ENCODE results near the gene SCN1B. TPM values are rescaled to one million over a fixed set of nuclear protein-coding genes. Genes with fewer than 3 reads are reported as not detected.
A peak's percentile ranks its signal among the peaks of the same experiment; 100 is the strongest.
"Not testable (repeated sequence)": the region's sequence is repeated elsewhere in the genome, so short reads cannot be mapped to it uniquely, and the experiment has no call there.

Gene SCN1B
- 1.2 and 2.3 TPM in 2 replicates for total RNA-seq (2014; rRNA removed; shearing (Covaris generic))

GRCh38 chr19:35030257-35031071 is at the start of gene SCN1B:
SCN1B (plus strand) TSS chr19:35030470; CDS start chr19:35030821, 351 bp downstream.
- DNase-seq, result peak; percentile 67 to 73
- no peaks in the 10 kb centered on the region for H3K27me3 ChIP-seq
- H3K4me1 ChIP-seq, result no peaks in the 10 kb centered on the region
- H3K4me3 ChIP-seq, result peak within 1 kb of the TSS; percentile 58
- H3K9me3 ChIP-seq (replicated peaks), result no peaks in the 10 kb centered on the region
- peaks cover 12% of the 10 kb centered on the region for H3K36me3 ChIP-seq
- no peak within 1 kb of the TSS for H3K27ac ChIP-seq

DNA sequence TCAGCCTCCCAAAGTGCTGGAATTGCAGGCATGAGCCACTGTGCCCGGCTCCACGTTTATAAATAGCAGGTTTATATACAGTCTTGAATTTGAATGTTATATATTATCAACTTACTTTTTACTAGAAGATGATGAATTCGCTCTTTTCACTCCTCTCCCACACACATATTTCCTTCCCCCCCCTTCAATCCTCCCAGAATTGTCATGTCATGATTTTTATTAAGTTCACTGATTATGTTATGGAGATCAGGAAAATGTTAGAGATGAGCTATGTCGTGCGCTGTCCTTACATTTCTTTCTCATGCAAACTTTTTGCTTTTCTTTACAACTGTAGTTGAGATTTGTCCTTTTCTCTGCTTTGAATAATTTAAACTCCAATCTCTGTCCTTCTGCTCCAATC is 48.0 kb upstream of the SCN1B start:
- Histone ChIP-seq H3K27me3 (no peaks in the 10 kb centered on the region), H3K27ac (no peak overlapping the region), H3K36me3 (no peaks in the 10 kb centered on the region), H3K4me1 (no peaks in the 10 kb centered on the region), H3K4me3 (no peak overlapping the region), H3K9me3 (replicated peaks) (no peaks in the 10 kb centered on the region; the same call in 1 of the 2 replicates)
- no peak for DNase-seq

DNA sequence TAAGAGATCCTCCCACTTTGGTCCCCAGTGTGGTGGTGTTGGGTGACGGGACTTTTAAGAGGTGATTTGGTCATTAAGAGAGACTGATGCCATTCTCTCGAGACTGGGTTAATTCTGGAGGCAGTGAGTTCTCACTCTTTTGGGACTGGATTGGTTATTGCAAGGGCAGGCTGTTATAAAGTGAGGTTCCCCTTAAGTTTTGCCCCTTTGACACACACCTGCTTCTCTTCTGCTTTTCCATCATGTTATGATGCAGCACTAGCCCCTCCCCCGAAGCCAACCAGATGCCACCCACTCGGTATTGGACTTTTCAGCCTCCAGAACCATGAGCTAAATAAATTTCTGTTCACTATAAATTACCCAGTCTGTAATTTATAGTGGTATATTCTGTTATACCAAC is 46.5 kb upstream of the SCN1B start:
- no peak overlapping the region for H3K4me3 ChIP-seq
- H3K9me3 ChIP-seq (replicated peaks), result no peaks in the 10 kb centered on the region
- H3K4me1 ChIP-seq, result no peaks in the 10 kb centered on the region
- no peak overlapping the region for H3K27ac ChIP-seq
- DNase-seq, result no peak
- no peaks in the 10 kb centered on the region for H3K27me3 ChIP-seq
- H3K36me3 ChIP-seq, result no peaks in the 10 kb centered on the region

DNA sequence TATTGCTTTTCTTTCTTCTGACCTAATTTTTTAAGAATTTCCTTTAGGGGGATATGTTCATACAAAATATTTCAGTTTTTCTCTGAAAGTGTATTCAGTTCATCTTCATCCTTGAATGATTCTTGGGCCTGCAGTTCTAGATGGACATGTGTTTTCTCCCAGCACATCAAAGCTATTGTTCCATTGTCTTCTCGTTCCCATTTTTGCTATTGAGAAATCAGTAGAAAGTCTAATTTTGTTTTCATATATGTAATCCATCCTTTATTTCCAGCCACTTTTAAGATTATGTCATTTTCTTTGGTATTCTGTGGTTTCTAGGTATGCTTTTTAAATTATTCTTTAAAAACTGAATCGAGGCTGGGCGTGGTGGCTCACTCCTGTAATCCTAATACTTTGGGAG is 46.0 kb upstream of the SCN1B start:
- H3K4me3 ChIP-seq, result no peak overlapping the region
- no peaks in the 10 kb centered on the region for H3K9me3 ChIP-seq (replicated peaks)
- H3K27ac ChIP-seq, result no peak overlapping the region
- no peaks in the 10 kb centered on the region for H3K36me3 ChIP-seq
- no peak for DNase-seq
- no peaks in the 10 kb centered on the region for H3K27me3 ChIP-seq
- H3K4me1 ChIP-seq, result no peaks in the 10 kb centered on the region

GRCh38 chr19:34985249-34986022 is 44.8 kb upstream of the SCN1B start:
- no peaks in the 10 kb centered on the region for H3K27me3 ChIP-seq
- no peak for DNase-seq
- no peaks in the 10 kb centered on the region for H3K9me3 ChIP-seq (replicated peaks)
- no peaks in the 10 kb centered on the region for H3K36me3 ChIP-seq
- H3K27ac ChIP-seq, result no peak overlapping the region
- H3K4me3 ChIP-seq, result no peak overlapping the region
- no peaks in the 10 kb centered on the region for H3K4me1 ChIP-seq

DNA sequence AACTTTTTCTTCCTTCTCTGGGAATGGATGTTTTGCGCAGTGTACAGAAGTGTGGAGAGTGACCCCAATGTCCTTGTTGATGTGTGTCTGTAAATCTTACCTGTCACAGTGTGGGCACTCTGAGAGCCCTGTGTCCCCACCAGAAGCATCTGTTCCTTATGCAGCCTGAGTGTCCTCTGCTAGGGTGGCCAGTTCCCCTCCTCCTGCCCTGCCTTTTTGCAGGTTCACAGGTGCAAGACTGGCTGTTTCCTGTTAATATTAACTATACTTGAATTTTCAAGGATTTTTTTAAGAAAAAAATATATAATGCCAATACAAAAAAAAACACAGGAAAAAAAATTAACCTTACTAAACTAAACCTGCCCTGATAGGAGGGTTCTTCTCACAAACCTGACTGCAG is 42.2 kb upstream of the SCN1B start:
- DNase-seq, result no peak
- no peaks in the 10 kb centered on the region for H3K4me1 ChIP-seq
- no peaks in the 10 kb centered on the region for H3K36me3 ChIP-seq
- no peaks in the 10 kb centered on the region for H3K9me3 ChIP-seq (replicated peaks)
- no peaks in the 10 kb centered on the region for H3K27me3 ChIP-seq
- H3K27ac ChIP-seq, result no peak overlapping the region
- no peak overlapping the region for H3K4me3 ChIP-seq

- Histone ChIP-seq H3K4me3 (no peak overlapping the region), H3K4me1 (no peaks in the 10 kb centered on the region), H3K27me3 (no peaks in the 10 kb centered on the region), H3K9me3 (replicated peaks) (no peaks in the 10 kb centered on the region), H3K27ac (no peak overlapping the region), H3K36me3 (no peaks in the 10 kb centered on the region)
- no peak for DNase-seq
Observed at GRCh38 chr19:34989298-34989697, 41.0 kb upstream of the SCN1B start.

GRCh38 chr19:34990578-34991192 is 39.6 kb upstream of the SCN1B start:
- Histone ChIP-seq H3K27ac (no peak overlapping the region), H3K36me3 (no peaks in the 10 kb centered on the region), H3K27me3 (no peaks in the 10 kb centered on the region), H3K4me1 (no peaks in the 10 kb centered on the region), H3K4me3 (no peak overlapping the region), H3K9me3 (replicated peaks) (no peaks in the 10 kb centered on the region)
- no peak for DNase-seq

GRCh38 chr19:34991542-34992333 is 38.5 kb upstream of the SCN1B start:
- Histone ChIP-seq H3K36me3 (no peaks in the 10 kb centered on the region), H3K4me1 (no peaks in the 10 kb centered on the region), H3K4me3 (no peak overlapping the region), H3K27ac (no peak overlapping the region), H3K27me3 (no peaks in the 10 kb centered on the region), H3K9me3 (replicated peaks) (no peaks in the 10 kb centered on the region)
- no peak for DNase-seq

DNA sequence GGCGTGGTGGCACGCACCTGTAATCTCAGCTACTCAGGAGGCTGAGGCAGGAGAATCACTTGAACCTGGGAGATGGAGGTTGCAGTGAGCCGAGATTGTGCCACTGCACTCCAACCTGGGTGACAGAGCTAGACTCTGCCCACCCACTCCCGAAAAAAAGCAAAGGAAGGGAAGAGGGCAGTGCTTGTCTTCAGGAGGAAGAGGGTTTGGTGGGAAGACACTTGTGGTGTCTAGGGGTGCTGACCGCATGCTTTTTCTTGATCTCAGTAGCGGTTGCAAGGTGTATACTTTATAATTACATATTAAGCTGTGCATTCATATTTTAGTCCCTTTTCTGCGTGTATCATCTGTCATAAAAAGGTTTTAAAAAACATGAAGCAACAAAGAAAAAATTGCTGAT is 37.7 kb upstream of the SCN1B start:
- not testable (repeated sequence) for H3K27ac ChIP-seq

GRCh38 chr19:34994286-34994642 is 36.0 kb upstream of the SCN1B start:
- Histone ChIP-seq H3K4me3 (no peak overlapping the region), H3K27me3 (no peaks in the 10 kb centered on the region), H3K27ac (no peak overlapping the region), H3K9me3 (replicated peaks) (no peaks in the 10 kb centered on the region), H3K36me3 (no peaks in the 10 kb centered on the region), H3K4me1 (no peaks in the 10 kb centered on the region)
- no peak for DNase-seq

More for the DNA sequence above, 37.7 kb upstream of the SCN1B start:
- H3K27me3 ChIP-seq; H3K4me1 ChIP-seq; DNase-seq; H3K4me3 ChIP-seq; H3K36me3 ChIP-seq; H3K9me3 ChIP-seq (replicated peaks): not testable (repeated sequence)

- no peaks in the 10 kb centered on the region for H3K4me1 ChIP-seq
- no peak for DNase-seq
- no peak overlapping the region for H3K27ac ChIP-seq
- H3K9me3 ChIP-seq (replicated peaks), result no peaks in the 10 kb centered on the region
- H3K27me3 ChIP-seq, result no peaks in the 10 kb centered on the region
- H3K4me3 ChIP-seq, result no peak overlapping the region
- no peaks in the 10 kb centered on the region for H3K36me3 ChIP-seq
Observed at GRCh38 chr19:34994643-34995541, 35.4 kb upstream of the SCN1B start.

GRCh38 chr19:34995551-34995950 is 34.7 kb upstream of the SCN1B start:
- H3K36me3 ChIP-seq, result no peaks in the 10 kb centered on the region
- H3K27me3 ChIP-seq, result no peaks in the 10 kb centered on the region
- H3K4me1 ChIP-seq, result no peaks in the 10 kb centered on the region
- H3K9me3 ChIP-seq (replicated peaks), result no peaks in the 10 kb centered on the region
- no peak overlapping the region for H3K4me3 ChIP-seq
- H3K27ac ChIP-seq, result no peak overlapping the region
- DNase-seq, result no peak

Measured in SJCRH30 (cell line).